ENCODE measurements around the gene FBLN7.
"Not testable (repeated sequence)": the region's sequence is repeated elsewhere in the genome, so short reads cannot be mapped to it uniquely, and the experiment has no call there.

FBLN7 gene

GRCh38 chr2:112184121-112184520 is 45.9 kb downstream of the FBLN7 start:
- DNase-seq (ENCODE audit: low read depth in 2 of 2), result no peak

- DNase-seq (ENCODE audit: low read depth in 2 of 2), result no peak
Measured at GRCh38 chr2:112185131-112185530, 46.9 kb downstream of the FBLN7 start.

GRCh38 chr2:112187046-112187715 is 49.0 kb downstream of the FBLN7 start:
- no peak for DNase-seq (ENCODE audit: low read depth in 2 of 2)

GRCh38 chr2:112187805-112188596 is 49.8 kb downstream of the FBLN7 start:
- DNase-seq (ENCODE audit: low read depth in 2 of 2), result peak; percentile 61 to 77

GRCh38 chr2:112189001-112189556 is 50.9 kb downstream of the FBLN7 start:
- DNase-seq (ENCODE audit: low read depth in 2 of 2), result no peak

GRCh38 chr2:112194028-112194427 is 55.8 kb downstream of the FBLN7 start:
- DNase-seq (ENCODE audit: low read depth in 2 of 2), result no peak

GRCh38 chr2:112194482-112194881 is 56.3 kb downstream of the FBLN7 start:
- no peak for DNase-seq (ENCODE audit: low read depth in 2 of 2)

- DNase-seq (ENCODE audit: low read depth in 2 of 2), result no peak
Measured at GRCh38 chr2:112195167-112195766, 57.1 kb downstream of the FBLN7 start.

- no peak for DNase-seq (ENCODE audit: low read depth in 2 of 2)
Measured at GRCh38 chr2:112195950-112196349, 57.8 kb downstream of the FBLN7 start.

- no peak for DNase-seq (ENCODE audit: low read depth in 2 of 2)
Measured at GRCh38 chr2:112197868-112198267, 59.7 kb downstream of the FBLN7 start.

GRCh38 chr2:112198780-112199179 is 60.6 kb downstream of the FBLN7 start:
- DNase-seq (ENCODE audit: low read depth in 2 of 2), result no peak

- DNase-seq (ENCODE audit: low read depth in 2 of 2), result no peak
Measured at GRCh38 chr2:112199188-112199587, 61.0 kb downstream of the FBLN7 start.

GRCh38 chr2:112201696-112202430 is 63.7 kb downstream of the FBLN7 start:
- DNase-seq (ENCODE audit: low read depth in 2 of 2), result no peak

GRCh38 chr2:112204411-112204810 is 66.2 kb downstream of the FBLN7 start:
- DNase-seq (ENCODE audit: low read depth in 2 of 2), result no peak

- not testable (repeated sequence) for DNase-seq (ENCODE audit: low read depth in 2 of 2)
Measured at GRCh38 chr2:112207905-112208304, 69.7 kb downstream of the FBLN7 start.

- DNase-seq (ENCODE audit: low read depth in 2 of 2), result no peak
Measured at GRCh38 chr2:112216167-112216566, 78.0 kb downstream of the FBLN7 start.

- no peak for DNase-seq (ENCODE audit: low read depth in 2 of 2)
Measured at GRCh38 chr2:112217854-112218253, 79.7 kb downstream of the FBLN7 start.

GRCh38 chr2:112220186-112220585 is 82.0 kb downstream of the FBLN7 start:
- no peak for DNase-seq (ENCODE audit: low read depth in 2 of 2)

- DNase-seq (ENCODE audit: low read depth in 2 of 2), result no peak
Measured at GRCh38 chr2:112220831-112221230, 82.6 kb downstream of the FBLN7 start.

GRCh38 chr2:112229348-112229747 is 91.2 kb downstream of the FBLN7 start:
- no peak for DNase-seq (ENCODE audit: low read depth in 2 of 2)

GRCh38 chr2:112230371-112230770 is 92.2 kb downstream of the FBLN7 start:
- DNase-seq (ENCODE audit: low read depth in 2 of 2), result no peak
